Esophagus squamous epithelium (tissue), 4 donors: ENCODE data around the gene FAM171A1.

Source experiments
- CTCF ChIP-seq, 6 experiments: fragments of 450-650 bp in 4 of 6; fragments of 200-600 bp in 2 of 6; sonication (generic) in 2 of 6; IDR thresholded peaks; one replicate each; pipeline ENCODE4 v1.5.1; 2016 to 2019; ENCODE audit warnings: antibody characterized with exemption in 6 of 6, mild to moderate bottlenecking in 4 of 6, moderate library complexity in 4 of 6
- POLR2A ChIP-seq, 4 donors: fragments of 450-650 bp; IDR thresholded peaks; one replicate each; pipeline ENCODE4 v1.6.1; 2017; ENCODE audit warnings: antibody characterized with exemption in 4 of 4, mild to moderate bottlenecking in 4 of 4, moderate library complexity in 3 of 4

GRCh38 chr10:15351099-15351820, 19.8 kb downstream of the FAM171A1 start:
- TF ChIP-seq POLR2A (IDR thresholded peaks at IDR 0.05) (no peak), CTCF (IDR thresholded peaks at IDR 0.05) (no peak)
